ENCODE data around the gene ARHGEF28.

GRCh38 chr5:73642344-73642743, 16.3 kb downstream of the ARHGEF28 start:
- no peak for TF ChIP-seq YY1 (IDR thresholded peaks at IDR 0.05; ENCODE audit: insufficient read depth, insufficient read length)
- TF ChIP-seq ZNF274 (IDR thresholded peaks at IDR 0.05; ENCODE audit: low read depth, low read length): no peak
- TF ChIP-seq SUZ12 (IDR thresholded peaks at IDR 0.05; ENCODE audit: extremely low read depth, insufficient read depth, insufficient read length): no peak
